ENCODE measurements around the gene LAMA2.

LAMA2 gene

GRCh38 chr6:128993166-128993565, 110.2 kb downstream of the LAMA2 start:
- no peak for TF ChIP-seq CTCF (conservative IDR thresholded peaks at IDR 0.05; ENCODE audit: low read depth, low read length)
- no peak for DNase-seq (ENCODE audit: low read depth)
- no peak overlapping the region for H3K4me3 ChIP-seq (ENCODE audit: low read depth, low read length)

- no peak for TF ChIP-seq CTCF (conservative IDR thresholded peaks at IDR 0.05; ENCODE audit: low read depth, low read length)
- no peak overlapping the region for H3K4me3 ChIP-seq (ENCODE audit: low read depth, low read length)
- no peak for DNase-seq (ENCODE audit: low read depth)
These were observed 114.9 kb downstream of the LAMA2 start for GRCh38 chr6:128997880-128998279.

GRCh38 chr6:129006724-129007514, 124.0 kb downstream of the LAMA2 start:
- no peak for TF ChIP-seq CTCF (conservative IDR thresholded peaks at IDR 0.05; ENCODE audit: low read depth, low read length)
- no peak overlapping the region for H3K4me3 ChIP-seq (ENCODE audit: low read depth, low read length)
- DNase-seq (ENCODE audit: low read depth), result no peak

GRCh38 chr6:129007701-129008373, 124.9 kb downstream of the LAMA2 start:
- TF ChIP-seq CTCF (conservative IDR thresholded peaks at IDR 0.05; ENCODE audit: low read depth, low read length), result no peak
- no peak for DNase-seq (ENCODE audit: low read depth)
- no peak overlapping the region for H3K4me3 ChIP-seq (ENCODE audit: low read depth, low read length)

- DNase-seq (ENCODE audit: low read depth), result no peak
- no peak for TF ChIP-seq CTCF (conservative IDR thresholded peaks at IDR 0.05; ENCODE audit: low read depth, low read length)
- no peak overlapping the region for H3K4me3 ChIP-seq (ENCODE audit: low read depth, low read length)
These were observed 125.7 kb downstream of the LAMA2 start for GRCh38 chr6:129008591-129008990.

GRCh38 chr6:129009851-129010250, 126.9 kb downstream of the LAMA2 start:
- TF ChIP-seq CTCF (conservative IDR thresholded peaks at IDR 0.05; ENCODE audit: low read depth, low read length), result no peak
- DNase-seq (ENCODE audit: low read depth), result no peak
- no peak overlapping the region for H3K4me3 ChIP-seq (ENCODE audit: low read depth, low read length)

Measured in choroid plexus epithelial cell (primary cell).